Esophagus muscularis mucosa (tissue), 3 donors: ENCODE results near the gene IL20.

ENCODE experiments used
- CTCF ChIP-seq, 3 experiments: fragments of 200-600 bp in 2 of 3; fragments of 450-650 bp in 1 of 3; sonication (generic) in 2 of 3; IDR thresholded peaks; one replicate each; pipeline ENCODE4 v1.5.1; 2017 to 2019; ENCODE audit warnings: antibody characterized with exemption in 3 of 3, mild to moderate bottlenecking in 2 of 3, moderate library complexity in 1 of 3
- POLR2AphosphoS5 ChIP-seq, 2 donors: sonication (generic); formaldehyde crosslinking; IDR thresholded peaks; one replicate each; pipeline ENCODE4 v1.6.1; 2017; ENCODE audit warnings: antibody characterized with exemption in 2 of 2

DNA sequence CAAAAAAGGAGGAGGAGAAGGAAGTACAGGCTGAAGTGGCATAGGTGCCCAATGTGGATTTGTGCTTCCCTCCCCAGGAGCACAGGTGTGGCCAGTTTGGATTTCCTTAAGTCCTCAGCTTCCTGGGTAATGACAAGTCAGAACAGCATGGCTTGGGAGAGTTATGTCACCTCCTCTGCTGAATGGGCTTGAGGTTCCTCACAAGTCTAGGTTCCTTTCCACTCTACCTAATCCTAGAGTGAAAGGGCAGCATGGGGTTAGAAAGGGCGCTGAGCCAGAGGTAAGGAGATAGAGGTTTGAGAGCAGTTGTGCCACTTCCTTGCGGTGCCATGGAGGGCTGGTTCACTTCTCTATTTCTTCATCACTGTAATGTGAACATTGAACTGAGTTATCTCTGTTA lies 35.5 kb upstream of the IL20 start:
- TF ChIP-seq CTCF (IDR thresholded peaks at IDR 0.05) (no peak), POLR2AphosphoS5 (IDR thresholded peaks at IDR 0.05) (no peak)
